ENCODE measurements around the gene VPS26B.
"Not testable (repeated sequence)": the region's sequence is repeated elsewhere in the genome, so short reads cannot be mapped to it uniquely, and the experiment has no call there.

Gene VPS26B

GRCh38 chr11:134233729-134234179 is 9.3 kb downstream of the VPS26B start:
- DNase-seq, result no peak

DNA sequence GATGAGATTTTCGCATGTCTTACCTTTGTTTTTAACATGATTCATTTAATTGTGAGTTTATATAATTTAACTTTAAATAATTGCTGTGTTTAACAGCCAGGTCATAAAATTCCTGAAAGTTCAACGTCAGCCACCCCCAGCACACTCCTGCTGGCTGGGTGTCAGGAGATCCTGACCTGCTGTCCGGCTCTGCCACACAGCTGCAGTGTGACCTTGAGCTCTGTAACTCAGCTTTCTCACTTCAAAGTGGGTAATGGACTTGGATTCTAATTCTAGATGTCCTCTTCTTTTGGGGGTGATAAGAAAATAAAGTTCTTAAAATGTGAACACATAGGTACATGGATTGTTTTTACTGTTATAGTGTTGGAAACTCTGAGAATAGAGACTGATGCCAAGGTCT is 10.9 kb downstream of the VPS26B start:
- DNase-seq, result no peak

DNA sequence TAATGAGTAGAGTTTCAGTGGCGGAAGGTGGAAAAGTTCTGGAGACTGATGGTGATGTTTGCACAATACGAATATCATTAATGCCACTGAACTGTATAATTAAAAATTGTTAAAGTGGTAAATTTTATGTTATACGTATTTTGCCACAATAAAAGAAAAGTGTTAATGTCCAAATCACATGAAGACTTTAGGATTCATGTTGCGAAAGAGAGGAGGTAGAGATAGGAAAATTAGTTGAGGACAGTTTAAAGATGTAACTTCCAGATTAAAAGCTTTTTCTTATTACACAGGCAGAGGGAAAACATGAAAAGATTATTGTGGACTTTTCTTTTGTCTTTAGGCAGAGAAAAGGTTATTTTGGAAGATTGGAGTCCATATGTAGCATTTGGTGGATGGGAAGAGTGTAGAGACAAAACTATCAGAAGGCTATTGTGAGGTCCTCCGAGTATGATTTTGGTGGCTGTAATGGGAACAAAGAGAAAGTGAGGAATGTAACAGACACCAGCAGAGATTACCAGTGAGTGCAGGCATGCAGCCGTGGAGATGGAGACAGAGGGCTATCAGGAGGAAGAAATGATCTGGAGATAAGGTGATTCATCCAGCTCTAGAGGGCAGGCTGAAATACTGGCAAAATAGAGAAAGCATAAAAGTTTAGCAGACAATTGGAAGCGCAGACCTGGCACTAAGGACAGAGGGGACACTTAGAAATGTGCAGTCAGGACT is 12.5 kb downstream of the VPS26B start:
- no peak for DNase-seq

- no peak for DNase-seq
These were observed 13.1 kb downstream of the VPS26B start for GRCh38 chr11:134237557-134237922.

DNA sequence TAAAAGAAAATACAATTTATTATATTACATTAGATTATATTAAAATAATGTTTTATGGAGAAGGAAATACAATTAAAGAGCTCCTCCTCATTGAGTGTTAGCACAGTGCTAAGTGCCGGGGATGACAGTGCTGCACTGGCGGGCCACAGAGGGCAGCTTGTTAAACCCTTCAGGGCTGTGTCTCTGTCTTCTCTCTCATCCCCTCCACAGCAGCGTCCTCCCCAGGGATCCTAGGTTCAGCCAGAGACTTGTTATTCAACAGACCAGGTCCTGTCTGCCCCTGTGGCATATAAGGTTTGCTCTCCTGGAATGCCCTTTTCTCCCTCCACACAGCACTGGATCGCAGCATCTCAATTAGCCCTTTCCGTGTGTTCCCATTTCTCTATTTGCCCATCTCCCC is 14.5 kb downstream of the VPS26B start:
- no peak for DNase-seq

GRCh38 chr11:134240592-134240991 is 16.1 kb downstream of the VPS26B start:
- no peak for DNase-seq

DNA sequence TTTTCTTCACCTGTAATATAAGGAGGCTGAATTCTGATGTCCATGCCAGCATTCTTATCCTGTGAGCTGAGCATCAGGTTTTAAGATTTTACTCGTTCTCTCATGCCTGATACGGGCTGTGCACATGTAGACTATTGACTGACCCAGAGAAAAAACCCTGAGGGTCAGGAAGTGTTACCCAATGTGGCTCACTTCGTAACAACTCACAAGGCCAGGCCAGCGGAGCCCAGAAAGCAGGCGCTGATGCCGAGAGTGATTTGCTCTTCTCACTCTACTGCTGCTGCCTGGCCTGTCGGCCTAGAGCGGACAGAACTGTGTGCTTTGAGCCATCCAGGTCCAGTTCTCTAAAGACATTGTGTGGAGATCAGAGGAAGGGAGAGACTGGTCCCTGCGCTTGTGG is 17.9 kb downstream of the VPS26B start:
- no peak for DNase-seq

GRCh38 chr11:134243913-134244312 is 19.4 kb downstream of the VPS26B start:
- DNase-seq, result no peak

DNA sequence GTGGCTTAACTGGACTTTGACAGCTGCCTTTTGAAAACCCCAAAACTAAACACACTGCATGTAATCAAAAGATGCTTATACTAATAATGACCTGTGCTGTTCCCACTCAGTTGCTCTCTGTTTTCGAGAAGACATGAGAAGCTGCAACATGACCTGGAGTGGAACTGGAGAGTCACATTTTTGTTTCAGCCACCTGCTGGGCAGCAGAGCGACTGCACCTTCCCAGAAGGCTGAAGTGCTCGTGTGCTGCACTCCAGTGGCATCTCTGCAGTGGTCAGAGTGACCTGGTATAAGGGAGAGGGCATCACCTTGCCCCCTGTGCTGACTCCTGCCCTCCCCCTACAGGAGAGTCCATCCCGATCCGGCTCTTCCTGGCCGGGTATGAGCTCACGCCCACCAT is 20.1 kb downstream of the VPS26B start:
- no peak for DNase-seq

DNA sequence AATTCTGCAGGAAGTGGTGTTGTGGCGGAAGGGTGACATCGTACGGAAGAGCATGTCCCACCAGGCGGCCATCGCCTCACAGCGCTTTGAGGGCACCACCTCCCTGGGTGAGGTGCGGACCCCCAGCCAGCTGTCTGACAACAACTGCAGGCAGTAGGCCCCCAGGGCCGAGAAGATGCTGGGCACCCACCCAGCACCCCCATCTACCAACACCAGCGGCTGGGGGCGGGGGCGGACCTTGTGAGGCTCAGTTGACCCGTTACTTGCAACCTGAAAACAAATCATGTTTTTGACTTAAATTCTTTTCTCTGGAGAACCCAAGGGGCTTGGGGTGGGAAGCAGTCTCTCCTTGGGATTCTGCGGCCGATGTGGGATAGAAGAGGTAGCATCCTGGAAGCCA is 21.0 kb downstream of the VPS26B start:
- DNase-seq, result no peak

DNA sequence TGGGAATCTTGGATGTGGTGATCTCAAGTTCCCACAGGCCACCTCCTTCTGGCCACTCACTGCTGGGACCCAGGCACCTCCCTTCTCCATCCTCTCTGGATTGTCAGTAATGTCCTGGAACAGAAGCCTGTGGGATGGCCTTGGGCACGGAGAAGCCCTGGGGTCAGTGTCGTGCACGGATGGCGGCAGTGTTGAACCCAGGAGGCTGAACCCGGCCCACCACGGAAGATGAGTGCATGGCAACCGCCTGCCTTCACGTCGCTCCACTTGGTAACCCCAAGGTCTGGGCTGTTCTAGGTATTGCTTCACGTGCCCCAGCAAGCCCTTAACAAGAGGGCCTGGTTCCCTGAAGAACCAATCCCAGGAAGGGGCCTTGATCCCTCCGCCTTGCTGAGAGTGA is 21.6 kb downstream of the VPS26B start:
- no peak for DNase-seq

DNA sequence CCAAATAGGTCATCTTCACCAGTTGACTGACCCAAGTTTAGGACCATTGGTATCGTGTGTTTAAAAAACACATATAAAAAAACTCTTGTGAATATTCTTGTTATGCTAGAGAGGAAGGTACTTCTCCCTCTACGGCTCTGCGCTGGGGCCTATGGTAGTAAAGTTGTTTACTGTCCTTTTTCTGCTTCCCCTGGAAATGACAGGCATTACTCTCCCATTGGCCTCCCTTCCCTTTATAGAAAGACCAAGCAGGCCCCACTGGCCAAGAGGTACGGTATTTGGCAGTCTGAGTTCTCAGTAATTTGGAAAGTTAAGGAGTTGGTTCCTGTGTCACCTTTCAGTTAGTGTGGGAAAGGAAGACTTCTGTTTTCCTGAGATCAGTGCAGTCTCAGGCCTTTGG is 22.2 kb downstream of the VPS26B start:
- DNase-seq, result no peak

DNA sequence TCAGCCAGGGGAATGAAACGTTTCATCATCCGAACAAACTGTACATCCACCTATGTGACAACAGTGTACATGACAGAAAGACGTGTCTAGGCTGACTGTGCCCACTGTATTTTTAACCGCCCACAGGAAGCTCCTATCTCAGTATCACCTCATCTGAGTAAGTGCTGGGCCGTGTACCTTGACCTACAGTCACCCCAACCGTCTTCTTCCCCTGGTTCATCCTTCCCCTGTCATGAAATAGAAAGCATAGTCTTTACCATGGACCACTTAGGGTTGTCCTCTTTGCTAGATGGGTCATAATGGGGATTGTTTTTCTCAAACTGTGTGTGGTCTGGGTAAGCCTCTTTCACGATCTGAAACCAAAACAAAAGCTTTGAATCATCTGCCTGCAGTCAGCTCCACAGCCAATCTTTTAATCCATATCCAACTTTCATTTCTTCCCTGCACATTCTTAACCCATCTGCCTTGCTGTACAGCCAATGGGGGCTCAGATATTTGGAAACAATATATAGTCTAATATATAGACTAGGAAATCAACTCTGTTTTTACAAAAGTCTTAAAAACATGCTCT is 24.5 kb downstream of the VPS26B start:
- no peak for DNase-seq

DNA sequence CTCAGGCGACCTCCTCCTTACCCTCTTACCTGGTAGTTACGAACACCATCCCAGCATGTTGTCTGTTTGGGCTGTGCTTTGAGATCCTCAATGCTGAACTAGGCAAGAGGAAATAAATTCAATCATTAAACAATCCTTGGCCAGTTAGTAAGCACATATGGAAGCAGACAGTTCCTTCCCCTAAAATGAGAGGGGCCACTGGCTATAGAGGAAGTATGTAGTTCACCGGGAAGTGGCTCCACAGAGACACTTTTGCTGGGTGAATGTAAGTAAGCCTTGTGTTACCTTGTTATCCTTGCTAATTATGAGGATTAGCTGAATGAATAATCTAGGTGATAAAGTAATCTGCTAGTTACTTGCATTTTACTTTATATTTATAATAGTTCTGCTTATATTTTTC is 25.8 kb downstream of the VPS26B start:
- no peak for DNase-seq

DNA sequence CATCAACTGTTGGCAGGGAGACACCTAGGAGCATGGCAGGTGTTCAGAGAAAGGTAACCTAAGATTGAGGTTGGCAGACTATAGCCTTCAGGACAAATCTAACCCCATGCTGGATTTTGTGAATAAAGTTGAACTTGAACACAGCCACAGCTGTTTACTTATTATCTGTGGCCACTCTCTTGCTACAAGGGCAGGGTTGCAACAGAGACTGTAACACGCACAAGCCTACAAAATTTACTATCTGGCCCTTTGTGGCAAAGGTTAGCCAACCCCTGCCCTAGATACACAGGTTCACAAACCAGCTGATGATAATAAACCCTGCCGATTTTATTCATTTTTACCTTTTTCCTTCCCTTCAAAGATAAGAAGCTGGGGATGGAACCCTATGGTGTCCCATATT is 26.2 kb downstream of the VPS26B start:
- no peak for DNase-seq

DNA sequence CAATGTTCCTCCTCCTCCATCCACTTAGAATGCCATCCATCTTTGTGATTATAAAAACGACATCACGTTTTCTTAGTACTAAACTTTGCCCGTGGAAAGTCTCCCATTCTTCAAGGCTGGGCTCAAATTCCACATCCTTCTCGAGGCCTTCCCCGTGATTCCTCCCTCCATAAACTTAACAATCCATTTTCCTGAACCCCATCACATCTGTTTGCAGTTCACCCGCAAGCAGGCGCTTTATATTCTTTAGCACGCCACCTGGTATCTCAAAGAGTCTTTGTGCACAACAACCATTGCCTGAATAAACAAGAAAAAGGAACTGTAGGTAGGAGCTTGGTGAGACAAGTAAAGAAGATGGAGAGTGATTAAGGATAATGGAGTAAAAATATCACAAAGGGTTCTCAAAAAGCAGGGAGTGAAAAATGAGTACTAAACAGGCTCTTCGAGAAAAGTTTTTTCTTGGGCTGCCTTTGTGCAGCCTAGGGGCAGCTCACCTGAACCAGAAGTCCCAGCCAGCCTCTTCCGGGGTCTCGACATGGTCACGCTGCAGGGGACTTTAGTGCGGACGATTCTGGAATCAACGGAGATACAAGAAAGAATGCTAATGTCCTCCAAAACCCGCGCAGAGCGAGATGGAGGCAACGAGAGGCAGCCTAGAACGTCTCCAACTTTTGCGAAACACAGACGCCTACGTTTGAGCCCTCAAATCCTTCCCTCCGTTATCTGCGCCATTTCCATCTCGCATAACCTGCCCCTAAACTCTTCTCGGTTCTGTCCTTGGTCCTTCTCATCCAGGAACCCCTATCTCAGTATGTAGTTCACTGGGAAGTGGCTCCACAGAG is 28.1 kb downstream of the VPS26B start:
- DNase-seq, result peak; percentile 65

- peak; percentile 87 for DNase-seq
These were observed 28.9 kb downstream of the VPS26B start, which contains the start of the genes ACAD8 and THYN1 for GRCh38 chr11:134253188-134253993. Gene ACAD8, plus strand, starts transcription at chr11:134253568. Its CDS starts 33 bp downstream, at chr11:134253601. Gene THYN1, minus strand, starts transcription at chr11:134253352. Its CDS starts 470 bp downstream, at chr11:134252882.

DNA sequence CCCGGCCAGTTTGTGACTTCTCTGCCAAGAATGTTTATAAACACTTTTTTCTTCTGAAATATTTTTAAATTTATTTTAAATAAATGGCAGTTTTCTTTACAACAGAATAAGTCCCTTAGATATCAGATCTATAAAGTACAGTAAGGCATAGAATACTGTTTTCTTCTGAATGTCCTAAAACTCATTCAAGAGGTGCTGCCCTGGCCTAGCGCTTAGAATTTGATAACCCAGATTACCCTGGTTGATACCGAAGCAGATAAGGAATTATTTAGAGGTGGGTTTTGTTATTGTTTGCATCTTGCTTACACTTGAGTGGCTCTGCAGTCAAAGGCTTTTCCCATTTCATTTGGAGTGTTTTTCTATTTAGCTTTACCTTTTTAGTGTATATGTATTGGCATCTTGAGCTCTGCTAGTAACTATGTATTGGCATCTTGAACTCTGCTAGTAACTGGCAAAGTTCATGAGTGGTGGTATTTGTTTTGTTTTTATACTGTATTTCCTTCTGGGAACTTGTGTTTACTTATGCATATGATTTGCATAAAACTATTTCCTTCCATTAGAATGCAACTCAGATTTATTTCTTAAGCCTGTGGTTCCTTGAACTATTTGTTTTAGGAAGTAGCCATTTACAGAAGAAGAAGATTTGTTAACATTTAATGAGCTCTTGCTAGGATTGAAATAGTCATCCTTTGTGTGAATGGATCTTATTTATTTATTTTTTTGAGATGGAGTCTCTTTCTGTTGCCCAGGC is 30.1 kb downstream of the VPS26B start:
- no peak for DNase-seq

DNA sequence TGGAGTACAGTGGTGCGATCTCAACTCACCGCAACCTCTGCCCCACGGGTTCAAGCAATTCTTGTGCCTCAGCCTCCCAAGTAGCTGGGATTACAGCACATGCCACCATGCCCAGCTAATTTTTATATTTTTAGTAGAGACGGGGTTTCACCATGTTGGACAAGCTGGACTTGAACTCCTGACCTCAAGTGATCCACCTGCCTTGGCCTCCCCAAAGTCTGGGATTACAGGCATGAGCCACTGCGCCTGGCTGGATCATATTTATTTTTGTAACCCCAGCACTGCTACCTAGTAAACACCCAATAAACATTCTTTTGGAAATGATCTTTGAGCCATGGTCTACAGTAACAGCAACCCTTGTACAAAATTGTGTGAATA is 30.7 kb downstream of the VPS26B start:
- DNase-seq, result not testable (repeated sequence)

DNA sequence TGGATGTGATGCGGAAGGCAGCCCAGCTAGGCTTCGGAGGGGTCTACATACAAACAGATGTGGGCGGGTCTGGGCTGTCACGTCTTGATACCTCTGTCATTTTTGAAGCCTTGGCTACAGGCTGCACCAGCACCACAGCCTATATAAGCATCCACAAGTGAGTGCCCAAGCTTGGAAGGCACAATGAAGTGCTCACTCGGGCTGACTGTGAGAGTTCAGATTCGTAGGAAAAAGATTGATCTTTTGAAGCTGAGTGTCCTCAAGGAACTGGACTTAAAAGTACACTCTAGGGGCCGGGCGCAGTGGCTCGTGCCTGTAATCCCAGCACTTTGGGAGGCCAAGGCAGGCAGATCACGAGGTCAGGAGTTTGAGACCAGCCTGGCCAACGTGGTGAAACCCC is 32.6 kb downstream of the VPS26B start:
- no peak for DNase-seq

DNA sequence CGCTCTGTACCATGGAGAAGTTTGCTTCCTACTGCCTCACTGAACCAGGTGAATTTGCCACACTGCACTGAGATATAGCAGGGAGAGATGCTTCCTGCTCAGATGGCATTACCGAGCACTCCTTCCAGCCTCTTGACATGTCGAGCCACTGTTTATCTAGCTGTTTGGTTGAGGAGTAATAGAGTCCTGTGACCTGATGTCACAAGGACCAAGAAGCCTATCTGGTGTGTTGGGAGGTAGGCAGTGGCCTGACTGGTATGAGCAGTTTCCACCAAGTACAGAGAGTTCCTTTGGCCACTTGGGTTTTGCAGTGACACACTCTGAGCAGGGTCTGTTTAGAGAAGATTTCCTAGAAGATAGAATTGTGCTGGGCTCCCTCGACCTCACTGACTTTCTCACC is 34.1 kb downstream of the VPS26B start:
- no peak for DNase-seq

GRCh38 chr11:134260503-134260902 is 36.0 kb downstream of the VPS26B start:
- no peak for DNase-seq

Data from NCI-H2171 treated with DMSO at 0.1 percent for 48 hours (cell line).